ENCODE data around the gene INPP5B.

- no peak for TF ChIP-seq FOXM1 (IDR thresholded peaks at IDR 0.05; ENCODE audit: borderline replicate concordance)
- no peak for TF ChIP-seq BHLHE40 (IDR thresholded peaks at IDR 0.05; ENCODE audit: borderline replicate concordance)
- no peak for TF ChIP-seq ARNT (IDR thresholded peaks at IDR 0.05)
- no peak for TF ChIP-seq ZNF384 (IDR thresholded peaks at IDR 0.05)
- no peak for TF ChIP-seq NFRKB (IDR thresholded peaks at IDR 0.05)
- no peak for TF ChIP-seq SUZ12 (IDR thresholded peaks at IDR 0.05)
Measured at GRCh38 chr1:37974567-37974966, 27.7 kb upstream of the INPP5B start.
